SK-N-SH (cell line): ENCODE measurements around the gene SAPCD2. TPM values are rescaled to one million over a fixed set of nuclear protein-coding genes. Genes with fewer than 3 reads are reported as not detected.

Experiments
- CTCF ChIA-PET: fragments of 300-600, 350-600 bp; formaldehyde crosslinking; extraction: SDS; loops from one replicate; lab custom pipeline; 2021; lab: Yijun Ruan, JAX
- POLR2A ChIA-PET: fragments of 350-600 bp; sonication (Branson Sonifier 250); formaldehyde crosslinking; extraction: SDS; loops from one replicate; lab custom pipeline; 2020; ENCODE audit warnings: antibody characterized with exemption, inconsistent platforms; lab: Yijun Ruan, JAX
- DNase-seq: peaks from one replicate; pipeline ENCODE4 v3.0.0; 2012
- H2AFZ ChIP-seq: fragments of 200-600 bp; sonication (generic); 2 replicates; pipeline ENCODE4 v1.8.1; 2016; ENCODE audit warnings: antibody characterized with exemption, mild to moderate bottlenecking, low read depth
- H3F3A ChIP-seq: fragments of 200-600 bp; sonication (generic); replicated peaks from 2 replicates; pipeline ENCODE3; 2016; ENCODE audit warnings: antibody characterized with exemption, mild to moderate bottlenecking; ENCODE audit not compliant: insufficient read depth
- H3K27ac ChIP-seq, 2 experiments: fragments of 200-500 bp in 1 of 2; fragments of 200-600 bp in 1 of 2; sonication (Bioruptor generic) in 1 of 2; sonication (generic), shearing (Covaris generic) in 1 of 2; 2 replicates each; pipeline versions ENCODE4 v1.5.1 to v1.6.1; 2014 to 2016; ENCODE audit warnings: low read depth in 2 of 2, inconsistent platforms in 1 of 2, low read length in 1 of 2, mild to moderate bottlenecking in 1 of 2, mixed read lengths in 1 of 2
- H3K27me3 ChIP-seq: fragments of 200-600 bp; sonication (generic), shearing (Covaris generic); 2 replicates; pipeline ENCODE4 v1.6.1; 2016; ENCODE audit warnings: mixed run types; ENCODE audit not compliant: insufficient read depth
- H3K36me3 ChIP-seq, 2 experiments: fragments of 200-500 bp in 1 of 2; fragments of 200-600 bp in 1 of 2; sonication (Bioruptor generic) in 1 of 2; sonication (generic) in 1 of 2; replicated peaks in 1 of 2; 2 replicates each; pipeline versions ENCODE3 to v1.5.1; 2014 to 2016; ENCODE audit warnings: low read length in 1 of 2, mild to moderate bottlenecking in 1 of 2; ENCODE audit not compliant: insufficient read depth in 2 of 2, control insufficient read depth in 1 of 2
- H3K4me1 ChIP-seq, 2 experiments: fragments of 200-500 bp in 1 of 2; fragments of 200-600 bp in 1 of 2; sonication (Bioruptor generic) in 1 of 2; sonication (generic), shearing (Covaris generic) in 1 of 2; 2 replicates each; pipeline versions ENCODE4 v1.5.1 to v1.6.1; 2014 to 2016; ENCODE audit warnings: low read depth in 1 of 2, low read length in 1 of 2, mixed run types in 1 of 2; ENCODE audit not compliant: insufficient read depth in 2 of 2, control insufficient read depth in 1 of 2
- H3K4me2 ChIP-seq: fragments of 200-600 bp; sonication (generic), shearing (Covaris generic); 2 replicates; pipeline ENCODE4 v1.6.1; 2017; ENCODE audit warnings: mixed run types
- H3K4me3 ChIP-seq, 2 experiments: fragments of 200-500 bp in 1 of 2; fragments of 200-600 bp in 1 of 2; sonication (Bioruptor generic) in 1 of 2; sonication (generic), shearing (Covaris generic) in 1 of 2; 2 replicates each; pipeline versions ENCODE4 v1.5.1 to v1.8.1; 2014 to 2016; ENCODE audit warnings: low read depth in 2 of 2, inconsistent platforms in 1 of 2, low read length in 1 of 2, mild to moderate bottlenecking in 1 of 2, mixed read lengths in 1 of 2, moderate library complexity in 1 of 2
- H3K79me2 ChIP-seq: fragments of 200-600 bp; sonication (generic); 2 replicates; pipeline ENCODE4 v1.8.1; 2017; ENCODE audit warnings: mild to moderate bottlenecking; ENCODE audit not compliant: insufficient read depth
- H3K9ac ChIP-seq: fragments of 200-600 bp; sonication (generic); 2 replicates; pipeline ENCODE4 v1.6.1; 2017; ENCODE audit warnings: mixed run types
- H3K9me2 ChIP-seq: fragments of 200-600 bp; sonication (generic); 2 replicates; pipeline ENCODE4 v1.6.1; 2017; ENCODE audit warnings: mixed run types
- H3K9me3 ChIP-seq: fragments of 200-600 bp; sonication (generic); 2 replicates; pipeline ENCODE4 v1.6.1; 2017; ENCODE audit warnings: mixed run types, mild to moderate bottlenecking, moderate library complexity
- H4K20me1 ChIP-seq: fragments of 200-600 bp; sonication (generic); 2 replicates; pipeline ENCODE4 v1.6.1; 2017; ENCODE audit warnings: mild to moderate bottlenecking, mixed run types; ENCODE audit not compliant: insufficient read depth
- EZH2phosphoT487 ChIP-seq: fragments of 200-600 bp; sonication (generic); IDR thresholded peaks from 2 replicates; pipeline ENCODE4 v1.6.1; 2017; ENCODE audit warnings: low read depth, mixed run types, mild to moderate bottlenecking, antibody characterized with exemption, moderate library complexity, borderline replicate concordance
- FOSL2 ChIP-seq: IDR thresholded peaks from 2 replicates; pipeline ENCODE4 v1.4.0; 2012; ENCODE audit warnings: low read depth, mild to moderate bottlenecking, moderate library complexity, borderline replicate concordance
- GATA2 ChIP-seq: sonication (generic); formaldehyde crosslinking; IDR thresholded peaks from 2 replicates; pipeline ENCODE4 v1.5.0; 2020; ENCODE audit warnings: mild to moderate bottlenecking, missing genetic modification reagents
- IRF3 ChIP-seq: fragments of 150-350 bp; IDR thresholded peaks from 2 replicates; pipeline ENCODE4 v1.6.1; 2016; ENCODE audit warnings: mild to moderate bottlenecking, low read depth, low read length
- JUND ChIP-seq: IDR thresholded peaks from 2 replicates; pipeline ENCODE4 v1.4.0; 2012
- NRF1 ChIP-seq: IDR thresholded peaks from 2 replicates; pipeline ENCODE4 v1.6.1; 2012; ENCODE audit warnings: low read depth, mild to moderate bottlenecking, low read length
- RCOR1 ChIP-seq: fragments of 150-350 bp; IDR thresholded peaks from 2 replicates; pipeline ENCODE4 v1.6.1; 2017; ENCODE audit warnings: antibody characterized with exemption, low read length
- RFX5 ChIP-seq: IDR thresholded peaks from 2 replicates; pipeline ENCODE4 v1.6.1; 2012; ENCODE audit warnings: mild to moderate bottlenecking, improper control_type of control experiment, low read length
- SMC3 ChIP-seq: IDR thresholded peaks from 2 replicates; pipeline ENCODE4 v1.6.1; 2012; ENCODE audit warnings: low read depth, low read length, improper control_type of control experiment
- TAF1 ChIP-seq: IDR thresholded peaks from 2 replicates; pipeline ENCODE4 v1.6.1; 2012; ENCODE audit warnings: low read depth, mild to moderate bottlenecking, low read length, moderate library complexity, borderline replicate concordance
- TEAD4 ChIP-seq: IDR thresholded peaks from 2 replicates; pipeline ENCODE4 v1.4.0; 2012; ENCODE audit warnings: mild to moderate bottlenecking, borderline replicate concordance; ENCODE audit not compliant: insufficient read depth
- USF1 ChIP-seq: IDR thresholded peaks from 2 replicates; pipeline ENCODE4 v1.4.0; 2012; ENCODE audit warnings: low read depth, borderline replicate concordance
- ZBTB33 ChIP-seq: IDR thresholded peaks from 2 replicates; pipeline ENCODE4 v1.4.0; 2012; ENCODE audit warnings: low read depth, borderline replicate concordance
- WGBS: methylation state at CpG from one replicate; pipeline ENCODE4 v1.1.6; 2017; ENCODE audit warnings: low lambda C conversion rate; 5-methylcytosine and 5-hydroxymethylcytosine counted together
- polyA plus RNA-seq, 3 experiments: library from polyadenylated mRNA; depleted of rRNA; stranded (reverse); fragments of >200 nt; gene quantifications; 2 replicates each; pipeline ENCODE4 v1.2.3, GENCODE V29; 2012

The SAPCD2 gene
- polyA plus RNA-seq, 1 of the 3 experiments (the other 2 are of a cell fraction), result 6.0 TPM

- no peak overlapping the region for H3K9ac ChIP-seq
- H3K9me2 ChIP-seq, result no peaks in the 10 kb centered on the region
- CTCF ChIA-PET, result interaction anchor here (0.6 to 2.9 kb wide), 2 partner anchors 62 to 119 kb away, joined by 3 to 11 read pairs; partner anchors contain the start of genes NPDC1 and RNF224
- H4K20me1 ChIP-seq, result no peaks in the 10 kb centered on the region
- peaks cover 4 to 67% of the 10 kb centered on the region in 2 experiments for H3K36me3 ChIP-seq
- H3K4me2 ChIP-seq, result no peak overlapping the region
- no peaks in the 10 kb centered on the region for H3F3A ChIP-seq
- WGBS, result 90% methylated on average over 21 of the region's 29 CpGs
- H3K9me3 ChIP-seq, result no peaks in the 10 kb centered on the region
- DNase-seq, result no peak
- H3K27ac ChIP-seq, result no peak overlapping the region
- peaks cover 0 to 3% of the 10 kb centered on the region in 2 experiments; a peak in 1 of 4 replicates for H3K4me1 ChIP-seq
- POLR2A ChIA-PET, result no interaction called here
- H3K27me3 ChIP-seq, result no peaks in the 10 kb centered on the region
- H3K79me2 ChIP-seq, result no peaks in the 10 kb centered on the region
- H3K4me3 ChIP-seq, result no peak overlapping the region
- TF ChIP-seq RFX5 (no peak), RCOR1 (no peak)
- no peak overlapping the region for H2AFZ ChIP-seq
These were observed 38.4 kb upstream of the SAPCD2 start for GRCh38 chr9:137108608-137109249.

GRCh38 chr9:137107982-137108381, 37.6 kb upstream of the SAPCD2 start:
- Histone ChIP-seq H4K20me1 (no peaks in the 10 kb centered on the region), H3K9me2 (no peaks in the 10 kb centered on the region), H3K4me1 (no peaks in the 10 kb centered on the region), H3F3A (peaks cover 3% of the 10 kb centered on the region), H3K4me2 (no peak overlapping the region), H3K4me3 (no peak overlapping the region), H3K27me3 (no peaks in the 10 kb centered on the region), H3K79me2 (no peaks in the 10 kb centered on the region), H3K9me3 (no peaks in the 10 kb centered on the region), H3K9ac (no peak overlapping the region), H3K36me3 (peaks cover 10 to 75% of the 10 kb centered on the region in 2 experiments), H3K27ac (no peak overlapping the region), H2AFZ (no peak overlapping the region)
- no peak for TF ChIP-seq NRF1
- no peak for TF ChIP-seq ZBTB33
- TF ChIP-seq TAF1, result no peak
- TF ChIP-seq EZH2phosphoT487, result no peak
- TF ChIP-seq USF1, result no peak
- TF ChIP-seq FOSL2, result no peak
- TF ChIP-seq TEAD4, result no peak
- TF ChIP-seq IRF3, result no peak
- no peak for TF ChIP-seq JUND
- no peak for TF ChIP-seq SMC3
- no peak for TF ChIP-seq GATA2 (CRISPR knock-in tag)
- ChIA-PET POLR2A (interaction anchor here (1.2 kb wide), 1 partner anchor 119 kb away, joined by 5 read pairs; the partner anchor contains the start of gene RNF224), CTCF (interaction anchor here (1.5 to 2.9 kb wide), 2 partner anchors 41 to 61 kb away, joined by 3 to 11 read pairs; partner anchors contain the start of gene NPDC1)
- no peak for DNase-seq
- 97% methylated on average over 12 of the region's 17 CpGs for WGBS
